GM19043 (cell line): ENCODE data around the gene OR2A5.
"Not testable (repeated sequence)": the region's sequence is repeated elsewhere in the genome, so short reads cannot be mapped to it uniquely, and the experiment has no call there.

Source experiments
- ATAC-seq: cut with Tn5 transposase; IDR thresholded peaks from one replicate; pipeline ENCODE4 v1.9.1; 2021; ENCODE audit warnings: low read depth; ENCODE audit not compliant: unreplicated experiment

OR2A5 gene, protein sequence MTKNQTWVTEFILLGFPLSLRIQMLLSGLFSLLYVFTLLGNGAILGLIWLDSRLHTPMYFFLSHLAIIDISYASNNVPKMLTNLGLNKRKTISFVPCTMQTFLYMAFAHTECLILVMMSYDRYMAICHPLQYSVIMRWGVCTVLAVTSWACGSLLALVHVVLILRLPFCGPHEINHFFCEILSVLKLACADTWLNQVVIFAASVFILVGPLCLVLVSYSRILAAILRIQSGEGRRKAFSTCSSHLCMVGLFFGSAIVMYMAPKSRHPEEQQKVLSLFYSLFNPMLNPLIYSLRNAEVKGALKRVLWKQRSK

GRCh38 chr7:144048648-144049047 is at the start of gene OR2A5:
OR2A5 (plus strand) TSS chr7:144048948; CDS start chr7:144050402, 1,454 bp downstream.
- ATAC-seq: no peak

DNA sequence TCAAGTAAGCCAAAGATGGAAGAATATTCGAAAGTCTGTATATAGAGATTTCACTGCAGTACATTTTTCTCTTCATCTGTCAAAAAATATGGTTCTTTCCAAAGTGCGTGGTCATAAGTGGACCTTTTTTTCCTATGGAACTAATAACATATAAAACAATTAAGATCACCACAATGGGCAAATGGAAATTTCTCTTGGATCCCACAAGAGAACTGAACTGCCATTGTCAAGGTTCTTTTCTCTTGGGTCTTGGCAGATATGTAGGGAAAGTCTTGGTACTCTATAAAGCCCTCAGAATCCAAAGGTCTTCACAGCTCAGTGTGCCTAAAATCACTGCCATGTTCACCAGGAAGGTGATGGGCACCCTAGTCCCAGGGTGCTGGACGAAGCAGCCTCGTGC is 48.7 kb upstream of the OR2A5 start, which contains the start of gene OR6B1:
OR6B1 (plus strand) TSS at position 301 of the 400 bp plus-strand sequence. CDS start 3,677 bp downstream, outside the sequence.
- no peak for ATAC-seq

DNA sequence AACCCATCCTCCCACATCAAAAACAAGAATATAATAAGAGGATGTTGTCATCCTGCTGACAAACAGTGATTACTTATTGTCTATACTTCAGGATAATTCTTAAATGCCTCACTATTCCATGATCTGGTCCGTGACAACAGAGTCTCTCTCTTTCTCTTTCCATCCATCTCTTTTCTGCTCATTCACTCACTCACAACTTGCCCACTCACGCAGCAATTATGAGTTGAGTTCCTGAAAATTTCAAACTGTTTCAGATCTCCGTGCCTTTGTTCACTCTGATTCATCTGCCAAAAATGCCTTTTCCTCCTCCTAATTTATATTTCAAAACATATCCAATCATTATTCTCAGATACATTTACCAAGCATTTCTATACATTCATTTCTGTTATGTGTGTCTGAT is 47.2 kb upstream of the OR2A5 start:
- ATAC-seq: no peak

GRCh38 chr7:144004703-144005102 is 44.0 kb upstream of the OR2A5 start:
- no peak for ATAC-seq

- ATAC-seq: no peak
Observed at GRCh38 chr7:144006029-144006691, 42.6 kb upstream of the OR2A5 start.

DNA sequence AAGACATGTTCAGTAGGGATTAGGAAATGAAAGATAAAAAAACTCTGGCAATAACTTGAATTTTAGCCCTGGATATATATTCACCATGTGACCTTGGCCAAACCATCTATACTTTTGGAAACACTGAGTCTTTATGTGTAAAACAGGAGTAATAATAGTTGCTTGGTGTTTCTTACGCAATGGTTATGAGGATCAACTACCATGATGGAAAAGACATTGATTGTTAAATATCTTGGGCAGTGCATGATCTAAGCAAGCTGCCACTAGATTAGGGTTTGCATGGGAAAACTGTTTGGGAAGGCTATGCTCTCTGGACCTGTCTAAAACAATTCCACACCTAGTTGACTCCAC is 42.1 kb upstream of the OR2A5 start:
- ATAC-seq: no peak

DNA sequence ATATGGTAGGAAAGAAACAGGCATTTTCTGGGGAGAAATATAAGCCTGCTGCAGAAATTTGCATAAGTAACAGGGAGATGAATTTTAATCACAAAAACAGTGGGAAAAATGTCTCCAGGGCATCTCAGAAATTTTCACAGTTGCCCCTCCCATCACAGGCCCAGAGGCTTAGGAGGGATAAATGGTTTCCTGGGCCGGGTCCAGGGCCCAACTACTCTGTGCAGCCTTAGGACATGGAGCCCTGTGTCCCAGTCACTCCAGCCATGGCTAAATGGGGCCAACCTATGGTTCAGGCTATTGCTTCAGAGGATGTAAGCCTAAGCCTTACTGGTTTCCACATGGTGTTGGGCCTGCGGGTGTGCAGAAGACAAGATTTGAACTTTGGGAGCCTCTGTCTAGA is 39.4 kb upstream of the OR2A5 start:
- no peak for ATAC-seq

DNA sequence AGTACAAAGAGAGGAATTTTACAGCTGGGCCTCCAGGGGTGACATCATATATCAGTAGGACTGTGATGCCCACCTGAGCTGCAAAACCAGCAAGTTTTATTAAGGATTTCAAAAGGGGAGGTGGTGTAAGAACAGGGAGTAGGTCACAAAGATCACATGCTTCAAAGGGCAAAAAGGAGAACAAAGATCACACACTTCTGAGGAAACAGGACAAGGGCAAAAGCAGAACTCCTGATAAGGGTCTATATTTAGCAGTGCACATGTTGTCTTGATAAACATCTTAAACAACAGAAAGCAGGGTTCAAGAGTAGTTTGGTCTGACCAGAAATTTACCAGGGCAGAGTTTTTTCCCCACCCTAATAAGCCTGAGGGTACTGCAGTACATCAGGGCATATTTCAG is 38.7 kb upstream of the OR2A5 start:
- not testable (repeated sequence) for ATAC-seq

- ATAC-seq: not testable (repeated sequence)
Observed at GRCh38 chr7:144010821-144011220, 37.9 kb upstream of the OR2A5 start.

DNA sequence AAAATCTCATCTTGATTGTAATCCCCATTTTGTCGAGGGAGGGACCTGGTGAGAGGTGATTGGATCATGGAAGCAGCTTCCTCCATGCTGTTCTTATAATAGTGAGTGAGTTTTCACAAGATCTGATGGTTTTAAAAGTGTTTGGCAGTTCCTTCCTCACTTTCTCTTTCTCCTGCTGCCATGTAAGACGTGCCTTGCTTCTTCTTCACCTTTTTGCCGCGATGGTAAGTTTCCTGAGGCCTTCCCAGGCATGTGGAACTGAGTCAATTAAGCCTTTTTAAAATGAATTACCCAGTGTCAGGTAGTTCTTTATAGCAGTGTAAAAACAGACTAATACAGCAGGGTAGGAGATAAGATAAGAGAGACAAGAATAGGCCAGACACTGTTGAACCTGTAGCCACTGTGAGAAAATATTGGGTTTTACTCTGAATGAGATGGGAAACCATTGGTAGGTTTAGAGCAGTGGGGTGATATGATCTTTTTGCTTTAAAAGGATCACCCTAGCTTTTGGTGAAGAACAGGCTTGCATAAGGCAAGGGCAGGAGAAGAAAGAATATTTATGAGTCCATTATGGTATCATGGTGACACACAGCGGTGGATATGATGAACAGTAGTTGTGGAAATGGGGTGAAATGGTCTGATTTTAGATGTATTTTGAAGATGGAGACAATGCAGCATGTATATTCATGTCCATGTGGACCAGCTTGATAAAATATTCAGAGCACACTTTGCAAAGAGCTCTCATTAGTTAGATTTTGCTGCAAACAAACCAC is 37.1 kb upstream of the OR2A5 start:
- ATAC-seq: no peak

GRCh38 chr7:144018065-144018464 is 30.7 kb upstream of the OR2A5 start:
- no peak for ATAC-seq

GRCh38 chr7:144019457-144019856 is 29.3 kb upstream of the OR2A5 start:
- ATAC-seq: no peak

GRCh38 chr7:144020340-144020739 is 28.4 kb upstream of the OR2A5 start:
- ATAC-seq: no peak

DNA sequence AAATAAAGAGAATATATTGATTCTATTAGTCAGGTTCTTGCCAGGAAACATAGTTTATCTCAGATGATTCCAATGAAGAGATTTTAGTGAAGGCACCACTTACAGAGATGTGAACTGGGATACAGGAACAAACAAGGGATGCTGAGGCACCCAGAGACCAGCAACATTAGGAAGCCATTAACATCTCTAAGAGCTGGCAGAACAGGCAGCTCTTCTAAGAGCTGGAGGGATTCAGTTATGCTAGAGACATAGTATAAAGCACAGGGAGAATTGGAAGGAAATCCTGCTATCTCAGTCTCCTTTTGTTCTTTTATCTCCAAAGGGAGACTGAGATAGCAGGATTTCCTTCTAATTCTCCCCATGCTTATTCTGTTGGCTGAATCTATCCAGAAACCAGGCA is 26.6 kb upstream of the OR2A5 start:
- no peak for ATAC-seq

DNA sequence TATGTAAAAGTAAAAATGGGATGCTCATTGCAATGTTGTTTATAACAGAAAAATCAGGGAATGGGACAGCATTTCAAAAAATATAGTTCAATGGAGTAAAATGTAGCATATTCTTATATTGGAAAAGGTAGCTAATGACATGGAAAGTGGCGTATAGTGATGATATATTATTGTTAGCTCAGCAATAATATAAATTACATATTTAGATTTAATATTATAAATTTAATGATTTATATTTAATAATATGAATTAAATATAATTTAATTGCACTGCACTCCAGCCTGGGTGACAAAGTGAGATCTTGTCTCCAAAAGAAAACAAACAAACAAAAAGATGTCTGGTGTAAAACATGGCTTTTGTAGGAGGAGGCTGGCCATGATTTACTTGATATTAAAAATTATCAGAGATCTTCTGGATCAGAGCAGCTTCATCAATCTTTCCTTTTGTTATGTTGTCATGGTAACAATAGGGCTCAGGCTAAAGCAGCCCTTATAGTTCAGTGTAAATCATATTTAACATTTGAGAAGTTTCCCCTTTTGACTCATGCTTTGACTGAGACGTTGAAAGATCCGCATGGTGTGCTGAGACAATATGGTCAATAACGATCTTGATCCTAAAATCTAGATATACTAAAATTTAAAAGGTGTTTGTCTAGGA is 25.4 kb upstream of the OR2A5 start:
- ATAC-seq: no peak

GRCh38 chr7:144024213-144024612 is 24.5 kb upstream of the OR2A5 start:
- ATAC-seq: no peak

DNA sequence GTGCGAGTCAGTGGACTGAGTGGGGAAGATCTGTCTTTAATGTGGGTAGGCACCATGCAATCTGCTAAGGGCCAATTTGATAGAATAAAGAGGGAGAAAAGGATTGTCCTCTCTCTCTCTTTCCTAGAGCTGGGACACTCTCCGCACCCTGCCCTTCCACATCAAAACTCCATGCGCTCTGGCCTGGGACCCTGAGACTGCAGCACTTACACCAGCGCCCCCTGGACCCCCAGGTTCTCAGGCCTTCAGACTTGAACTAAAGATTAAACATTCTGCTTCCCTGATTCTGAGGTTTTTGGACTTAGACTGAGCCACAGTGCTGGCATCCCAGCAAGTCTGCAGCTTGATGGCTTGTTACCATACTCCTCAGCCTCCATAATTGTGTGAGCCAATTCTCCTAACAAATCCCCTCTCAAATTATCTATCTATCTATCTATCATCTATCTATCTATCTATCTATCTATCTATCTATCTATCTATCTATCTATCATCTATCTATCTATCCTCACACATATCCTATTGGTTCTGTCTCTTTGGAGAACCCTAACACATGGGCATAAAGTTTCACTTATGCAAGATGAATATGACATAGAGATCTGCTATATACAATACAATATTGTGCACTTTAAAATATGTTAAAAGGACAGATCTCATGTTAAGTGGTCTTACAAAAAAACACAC is 22.4 kb upstream of the OR2A5 start:
- no peak for ATAC-seq

DNA sequence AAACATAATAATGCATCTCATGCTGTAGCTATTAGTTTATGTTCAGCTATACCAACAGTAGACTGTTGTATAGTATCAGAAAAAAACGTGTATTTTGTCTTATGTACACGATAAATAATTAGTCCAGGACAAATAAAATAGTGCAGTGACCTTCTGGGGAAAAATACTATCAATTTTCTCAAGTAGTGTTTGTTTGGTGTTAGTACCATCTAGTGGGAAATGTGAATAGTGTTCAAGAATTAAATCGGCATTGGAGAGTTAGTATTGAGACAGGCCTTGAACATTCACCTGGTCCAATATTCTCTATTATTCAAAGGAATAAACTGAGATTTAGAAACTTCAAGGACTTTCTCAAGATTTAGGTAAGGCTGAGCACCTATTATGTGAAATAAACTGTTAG is 21.7 kb upstream of the OR2A5 start:
- ATAC-seq: no peak

- no peak for ATAC-seq
Observed at GRCh38 chr7:144027974-144028373, 20.8 kb upstream of the OR2A5 start.

DNA sequence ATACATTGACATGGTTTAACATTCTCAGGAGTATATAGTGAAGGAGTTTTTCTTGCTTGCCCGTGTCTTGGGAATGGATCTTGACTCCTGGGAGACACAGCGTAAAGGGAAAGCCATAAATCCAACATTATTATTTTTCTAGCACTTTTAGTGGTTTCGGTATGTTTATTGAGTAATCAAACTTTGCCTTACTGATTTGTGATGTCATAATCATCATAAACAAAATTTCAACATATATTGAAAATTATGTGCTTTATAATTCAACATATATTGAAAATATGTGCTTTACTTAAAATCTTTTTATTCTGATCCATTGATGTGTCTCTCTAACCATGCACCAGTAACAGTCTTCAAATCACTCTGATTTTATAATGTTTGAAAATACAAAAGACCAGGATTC is 20.2 kb upstream of the OR2A5 start:
- no peak for ATAC-seq
